ENCODE data around the gene SESTD1. TPM values are rescaled to one million over a fixed set of nuclear protein-coding genes. Genes with fewer than 3 reads are reported as not detected.

The SESTD1 gene
- total and polyA plus RNA-seq, 2 of the 4 experiments (the other 2 are of a cell fraction) = 8.4 to 12.7 TPM

DNA sequence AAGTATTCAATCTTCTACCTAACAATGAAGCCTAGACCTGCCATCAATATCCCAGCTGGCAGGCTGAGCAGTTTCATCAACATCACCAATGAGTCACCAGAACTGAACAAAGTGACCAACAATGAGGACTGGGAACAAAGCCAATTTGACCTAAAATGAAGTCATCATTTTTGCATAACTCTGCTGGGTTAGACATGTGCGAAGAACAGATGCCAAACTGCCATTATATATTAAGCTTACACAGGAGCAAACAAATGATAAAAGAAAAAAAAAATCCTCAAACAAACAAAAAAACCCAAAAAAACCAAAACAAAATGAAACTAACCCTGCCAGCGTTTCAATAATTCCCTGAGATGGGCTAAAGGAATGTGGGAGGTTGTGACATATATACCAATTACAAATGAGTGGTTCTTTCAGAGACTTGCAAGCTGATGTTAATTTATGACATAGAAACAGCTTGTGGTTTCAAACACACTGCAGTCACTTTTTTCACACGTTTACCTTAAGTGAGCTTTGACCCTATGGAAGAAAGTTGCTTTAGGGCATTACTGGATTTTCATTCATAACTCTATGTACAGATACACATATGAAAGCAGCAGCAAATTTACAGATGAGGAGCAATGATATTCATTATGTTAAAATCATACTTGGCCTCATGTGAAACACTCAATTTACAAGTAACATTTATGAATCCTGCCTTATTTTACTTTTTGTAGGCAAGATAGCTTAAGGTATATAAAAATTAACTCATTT lies 157.8 kb downstream of the SESTD1 start:
- Histone ChIP-seq H3K27ac (ENCODE audit: insufficient read depth, low read length) (no peak overlapping the region), H3K4me1 (ENCODE audit: control insufficient read depth, insufficient read depth, low read length) (peaks cover 8% of the 10 kb centered on the region), H3K9me1 (ENCODE audit: insufficient read depth, low read length) (peaks cover 3% of the 10 kb centered on the region), H2AFZ (replicated peaks; ENCODE audit: low read length, poor library complexity) (no peak overlapping the region), H3K36me3 (ENCODE audit: control insufficient read depth, insufficient read depth, low read length) (peaks cover 12% of the 10 kb centered on the region), H3K9me3 (ENCODE audit: control insufficient read depth, insufficient read depth, low read length) (no peaks in the 10 kb centered on the region), H2BK5ac (ENCODE audit: low read depth, low read length, poor library complexity, severe bottlenecking) (no peak overlapping the region), H2AK5ac (ENCODE audit: low read depth, low read length) (no peak overlapping the region), H3K4ac (ENCODE audit: low read depth, low read length) (no peak overlapping the region), H3K4me3 (ENCODE audit: insufficient read depth, low read depth, low read length) (no peak overlapping the region), H3K23ac (ENCODE audit: low read depth, low read length) (no peak overlapping the region), H3K9ac (ENCODE audit: low read depth, low read length) (no peak overlapping the region), H3K18ac (ENCODE audit: low read depth, low read length) (no peak overlapping the region), H3K79me1 (ENCODE audit: low read depth in 1 of 2, low read length in 2 of 2) (no peaks in the 10 kb centered on the region), H4K91ac (ENCODE audit: insufficient read depth, low read depth, low read length) (no peak overlapping the region), H3K4me2 (ENCODE audit: low read depth, low read length) (peak overlapping the region; percentile 36; the same call in 1 of the 2 replicates), H3K27me3 (ENCODE audit: control insufficient read depth, insufficient read depth, low read length) (no peaks in the 10 kb centered on the region), H2BK15ac (ENCODE audit: low read depth, low read length) (no peak overlapping the region), H2BK120ac (ENCODE audit: low read depth, low read length) (no peak overlapping the region), H4K20me1 (ENCODE audit: insufficient read depth, low read length) (no peaks in the 10 kb centered on the region), H2BK20ac (ENCODE audit: low read depth, low read length) (no peak overlapping the region), H4K5ac (ENCODE audit: low read depth, low read length) (no peak overlapping the region), H3K56ac (ENCODE audit: extremely low read depth, insufficient read depth, low read length) (no peak overlapping the region), H3K14ac (replicated peaks; ENCODE audit: low read depth, low read length) (no peak overlapping the region), H2AK9ac (replicated peaks; ENCODE audit: low read depth, low read length, poor library complexity) (no peak overlapping the region), H4K8ac (ENCODE audit: low read depth in 2 of 2, low read length in 2 of 2) (no peak overlapping the region)
- TF ChIP-seq MAFK (IDR thresholded peaks at IDR 0.05; ENCODE audit: low read depth, low read length) (peak; percentile 25; the same call in 1 of the 2 replicates), BHLHE40 (IDR thresholded peaks at IDR 0.05; ENCODE audit: low read depth, low read length) (peak; percentile 74), CEBPB (IDR thresholded peaks at IDR 0.05; ENCODE audit: low read depth, low read length) (peak; percentile 81; the same call in 1 of the 2 replicates), FOS (IDR thresholded peaks at IDR 0.05; ENCODE audit: low read depth, low read length) (peak; percentile 68)
- TF ChIP-seq, protein P1, sequence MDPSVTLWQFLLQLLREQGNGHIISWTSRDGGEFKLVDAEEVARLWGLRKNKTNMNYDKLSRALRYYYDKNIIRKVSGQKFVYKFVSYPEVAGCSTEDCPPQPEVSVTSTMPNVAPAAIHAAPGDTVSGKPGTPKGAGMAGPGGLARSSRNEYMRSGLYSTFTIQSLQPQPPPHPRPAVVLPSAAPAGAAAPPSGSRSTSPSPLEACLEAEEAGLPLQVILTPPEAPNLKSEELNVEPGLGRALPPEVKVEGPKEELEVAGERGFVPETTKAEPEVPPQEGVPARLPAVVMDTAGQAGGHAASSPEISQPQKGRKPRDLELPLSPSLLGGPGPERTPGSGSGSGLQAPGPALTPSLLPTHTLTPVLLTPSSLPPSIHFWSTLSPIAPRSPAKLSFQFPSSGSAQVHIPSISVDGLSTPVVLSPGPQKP (IDR thresholded peaks at IDR 0.05; ENCODE audit: borderline replicate concordance, low read depth, low read length) = no peak
- ChIA-PET POLR2A (ENCODE audit: unreplicated experiment) (no interaction called here), CTCF (interaction anchor here (0.9 to 2.1 kb wide), 2 partner anchors 12 to 23 kb away, joined by 4 to 6 read pairs; no protein-coding TSS in a partner anchor)
- intact Hi-C loops (cut with micrococcal nuclease) (no loop called here), in situ Hi-C loops (cut with MboI; ENCODE audit: low sequenced_read_pairs) (no loop called here), dilution Hi-C loops (cut with HindIII; ENCODE audit: low sequenced_read_pairs, unreplicated experiment) (no loop called here)
- DNase-seq = peak; percentile 94
- ATAC-seq (ENCODE audit: low read depth) = peak; percentile 28
- BruUV-seq (replicated peaks) = no TSS peak
- WGBS, 2 experiments (ENCODE audit: extremely low coverage in 2 of 2, insufficient read length in 1 of 2) = no CpG with 5 or more reads among the region's 3 CpGs
